OCI-LY7 (cell line): ENCODE data around the gene MAPK13.

Experiments
- CTCF ChIP-seq: fragments of 200-600 bp; sonication (generic); conservative IDR thresholded peaks from 2 replicates; pipeline ENCODE4 v1.5.1; 2014; ENCODE audit warnings: mild to moderate bottlenecking, antibody characterized with exemption, low read length, moderate library complexity, mixed read lengths
- EZH2phosphoT487 ChIP-seq: fragments of 200-600 bp; sonication (generic); IDR thresholded peaks from 2 replicates; pipeline ENCODE4 v1.6.1; 2018; ENCODE audit warnings: low read depth, borderline replicate concordance, mild to moderate bottlenecking, mixed run types, antibody characterized with exemption, low read length, moderate library complexity, mixed read lengths

DNA sequence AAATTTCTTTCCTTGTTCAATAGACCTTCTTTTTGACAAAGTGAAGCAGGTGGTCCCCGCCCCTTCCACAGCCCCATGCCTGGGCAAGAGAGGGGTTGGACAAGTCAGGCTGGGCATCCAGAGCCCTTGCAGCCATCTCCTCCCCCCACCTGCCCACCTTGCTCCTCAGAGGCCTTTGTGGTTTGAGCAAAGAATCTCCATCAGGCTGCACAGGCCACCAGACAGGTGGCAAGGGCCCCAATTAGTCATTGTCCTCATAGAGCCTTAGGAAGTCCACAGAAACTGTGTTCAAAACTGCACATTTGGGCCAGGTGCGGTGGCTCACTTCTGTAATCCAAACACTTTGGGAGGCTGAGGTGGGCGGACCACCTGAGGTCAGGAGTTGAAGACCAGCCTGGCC, 1.5 kb upstream of the MAPK13 start:
- TF ChIP-seq CTCF (no peak), EZH2phosphoT487 (no peak)
